PC-9 (cell line): ENCODE data around the gene OXA1L.

Experiments
- CTCF ChIP-seq: fragments of 200-600 bp; sonication (generic); conservative IDR thresholded peaks from 2 replicates; pipeline ENCODE4 v1.6.1; 2017; ENCODE audit warnings: mixed run types, antibody characterized with exemption, mild to moderate bottlenecking, moderate library complexity
- EZH2 ChIP-seq: fragments of 200-600 bp; sonication (generic); IDR thresholded peaks from 2 replicates; pipeline ENCODE4 v1.8.0; 2017; ENCODE audit warnings: antibody characterized with exemption, low read depth

- no peak for TF ChIP-seq CTCF
- TF ChIP-seq EZH2 = no peak
These were observed 24.8 kb downstream of the OXA1L start for GRCh38 chr14:22791301-22791700.
